H9 (cell line): ENCODE results near the gene LDLRAD4. TPM values are rescaled to one million over a fixed set of nuclear protein-coding genes. Genes with fewer than 3 reads are reported as not detected.

ENCODE experiments used
- DNase-seq: peaks from one replicate; pipeline ENCODE4 v3.0.0-alpha.2; 2017
- H2AFZ ChIP-seq: one replicate; pipeline ENCODE4 v1.6.1; 2013; ENCODE audit warnings: mild to moderate bottlenecking, low read length, control low read depth, moderate library complexity
- H2AK5ac ChIP-seq: 2 replicates; pipeline ENCODE4 v1.6.1; 2013; ENCODE audit warnings: low read length, control low read depth, mixed read lengths; ENCODE audit not compliant: insufficient read length
- H2BK120ac ChIP-seq: one replicate; pipeline ENCODE4 v1.6.1; 2013; ENCODE audit warnings: low read depth, mild to moderate bottlenecking, low read length, control low read depth, inconsistent platforms; ENCODE audit not compliant: poor library complexity, severe bottlenecking
- H2BK12ac ChIP-seq: 2 replicates; pipeline ENCODE4 v1.6.1; 2013; ENCODE audit warnings: low read length, control low read depth, mixed read lengths, low read depth; ENCODE audit not compliant: insufficient read length
- H2BK15ac ChIP-seq: 2 replicates; pipeline ENCODE4 v1.6.1; 2013; ENCODE audit warnings: low read depth, low read length, control low read depth
- H2BK20ac ChIP-seq: one replicate; pipeline ENCODE4 v1.6.1; 2013; ENCODE audit warnings: low read depth, mild to moderate bottlenecking, low read length, control low read depth, inconsistent platforms; ENCODE audit not compliant: poor library complexity, severe bottlenecking
- H2BK5ac ChIP-seq: 2 replicates; pipeline ENCODE4 v1.6.1; 2013; ENCODE audit warnings: low read length, control low read depth, mixed read lengths; ENCODE audit not compliant: insufficient read length
- H3K14ac ChIP-seq: 2 replicates; pipeline ENCODE4 v1.6.1; 2013; ENCODE audit warnings: low read length, control low read depth; ENCODE audit not compliant: insufficient read depth
- H3K18ac ChIP-seq: 2 replicates; pipeline ENCODE4 v1.6.1; 2013; ENCODE audit warnings: low read depth, mild to moderate bottlenecking, mixed read lengths, low read length, control low read depth; ENCODE audit not compliant: insufficient read length
- H3K23ac ChIP-seq: 2 replicates; pipeline ENCODE4 v1.6.1; 2013; ENCODE audit warnings: low read length, control low read depth, mixed read lengths, low read depth; ENCODE audit not compliant: insufficient read length
- H3K23me2 ChIP-seq: 2 replicates; pipeline ENCODE4 v1.6.1; 2013; ENCODE audit warnings: low read depth, mild to moderate bottlenecking, mixed read lengths, low read length, control low read depth; ENCODE audit not compliant: insufficient read length, poor library complexity, severe bottlenecking
- H3K27ac ChIP-seq: 2 replicates; pipeline ENCODE4 v1.5.1; 2013; ENCODE audit warnings: low read length, control low read depth, mixed read lengths, low read depth; ENCODE audit not compliant: insufficient read length
- H3K27me3 ChIP-seq: 2 replicates; pipeline ENCODE4 v1.6.1; 2013; ENCODE audit warnings: low read length, control low read depth, inconsistent platforms; ENCODE audit not compliant: insufficient read depth
- H3K4ac ChIP-seq: 2 replicates; pipeline ENCODE4 v1.6.1; 2013; ENCODE audit warnings: low read depth, mild to moderate bottlenecking, control low read depth, inconsistent platforms, low read length, moderate library complexity
- H3K4me1 ChIP-seq: 2 replicates; pipeline ENCODE4 v1.6.1; 2013; ENCODE audit warnings: low read length, control low read depth, inconsistent platforms; ENCODE audit not compliant: insufficient read depth
- H3K4me2 ChIP-seq: 2 replicates; pipeline ENCODE4 v1.6.1; 2013; ENCODE audit warnings: low read length, control low read depth, mixed read lengths; ENCODE audit not compliant: insufficient read length, insufficient read depth
- H3K56ac ChIP-seq: 2 replicates; pipeline ENCODE4 v1.6.1; 2013; ENCODE audit warnings: low read depth, mild to moderate bottlenecking, mixed read lengths, low read length, control low read depth; ENCODE audit not compliant: insufficient read length
- H3K79me1 ChIP-seq: 2 replicates; pipeline ENCODE4 v1.6.1; 2013; ENCODE audit warnings: low read depth, mild to moderate bottlenecking, moderate library complexity, low read length, control low read depth, inconsistent platforms; ENCODE audit not compliant: insufficient read depth, poor library complexity, severe bottlenecking
- H3K79me2 ChIP-seq: 2 replicates; pipeline ENCODE4 v1.6.1; 2013; ENCODE audit warnings: low read length, control low read depth, inconsistent platforms; ENCODE audit not compliant: insufficient read depth
- H3K9ac ChIP-seq: 2 replicates; pipeline ENCODE4 v1.6.1; 2013; ENCODE audit warnings: low read length, control low read depth, mixed read lengths; ENCODE audit not compliant: insufficient read length; ENCODE audit errors: extremely low read depth
- H3K9me3 ChIP-seq: one replicate; pipeline ENCODE4 v1.6.1; 2013; ENCODE audit warnings: low read depth, low read length, inconsistent platforms; ENCODE audit not compliant: control insufficient read depth
- H3T11ph ChIP-seq: one replicate; pipeline ENCODE4 v1.6.1; 2013; ENCODE audit warnings: mild to moderate bottlenecking, low read length, control low read depth, inconsistent platforms
- H4K20me1 ChIP-seq: one replicate; pipeline ENCODE4 v1.6.1; 2013; ENCODE audit not compliant: control insufficient read depth, insufficient read length, insufficient read depth
- H4K5ac ChIP-seq: 2 replicates; pipeline ENCODE4 v1.6.1; 2013; ENCODE audit warnings: low read depth, mild to moderate bottlenecking, mixed read lengths, low read length, control low read depth; ENCODE audit not compliant: insufficient read length
- H4K8ac ChIP-seq: replicated peaks from 2 replicates; pipeline ENCODE4 v1.6.1; 2013; ENCODE audit warnings: low read length, control low read depth, mixed read lengths, low read depth; ENCODE audit not compliant: insufficient read length
- H4K91ac ChIP-seq: 2 replicates; pipeline ENCODE4 v1.6.1; 2013; ENCODE audit warnings: low read depth, mild to moderate bottlenecking, moderate library complexity, mixed read lengths, low read length, control low read depth; ENCODE audit not compliant: insufficient read length
- H3K27ac Mint-ChIP-seq, 3 experiments: 2 replicates in 2 of 3; 3 replicates in 1 of 3; pipeline ENCODE4 v1.8.0; 2020 to 2021; ENCODE audit warnings: mixed read lengths in 3 of 3, mild to moderate bottlenecking in 1 of 3, moderate library complexity in 1 of 3
- H3K27me3 Mint-ChIP-seq: 2 replicates; pipeline ENCODE4 v1.8.0; 2021; ENCODE audit warnings: low read depth, mild to moderate bottlenecking, moderate library complexity, mixed read lengths
- H3K36me3 Mint-ChIP-seq, 3 experiments: 2 replicates in 2 of 3; 3 replicates in 1 of 3; pipeline ENCODE4 v1.8.0; 2020 to 2021; ENCODE audit warnings: low read depth in 3 of 3, mixed read lengths in 3 of 3; ENCODE audit not compliant: insufficient read depth in 1 of 3
- H3K4me1 Mint-ChIP-seq, 2 experiments: 2 replicates each; pipeline ENCODE4 v1.8.0; 2020; ENCODE audit warnings: mixed read lengths in 2 of 2
- H3K4me3 Mint-ChIP-seq, 2 experiments: 2 replicates in 1 of 2; 3 replicates in 1 of 2; pipeline ENCODE4 v1.8.0; 2020 to 2021; ENCODE audit warnings: mild to moderate bottlenecking in 2 of 2, mixed read lengths in 2 of 2, moderate library complexity in 1 of 2
- H3K9me3 Mint-ChIP-seq, 2 experiments: 2 replicates in 1 of 2; 3 replicates in 1 of 2; pipeline ENCODE4 v1.8.0; 2020; ENCODE audit warnings: mild to moderate bottlenecking in 2 of 2, mixed read lengths in 2 of 2, moderate library complexity in 1 of 2
- WGBS: extraction: QIAGEN DNeasy Blood & Tissue Kit; methylation state at CpG from one replicate; pipeline ENCODE4 v1.1.7; 2013; ENCODE audit warnings: missing lambda C conversion rate, low lambda C conversion rate, mixed read lengths; ENCODE audit not compliant: insufficient read length; ENCODE audit errors: extremely low coverage; 5-methylcytosine and 5-hydroxymethylcytosine counted together
- total RNA-seq: library from RNA; stranded (reverse); gene quantifications from 2 replicates; pipeline ENCODE4 v1.2.1, GENCODE V29; 2021
- TF ChIP-seq, protein P1 (sequence below): fragments of 200-600 bp; sonication (generic); conservative IDR thresholded peaks from 3 replicates; pipeline ENCODE4 v1.8.0; 2021; ENCODE audit warnings: antibody characterized with exemption, mild to moderate bottlenecking

Gene LDLRAD4
- total RNA-seq, 1 experiment from 2014 or later, result 3.9 TPM

DNA sequence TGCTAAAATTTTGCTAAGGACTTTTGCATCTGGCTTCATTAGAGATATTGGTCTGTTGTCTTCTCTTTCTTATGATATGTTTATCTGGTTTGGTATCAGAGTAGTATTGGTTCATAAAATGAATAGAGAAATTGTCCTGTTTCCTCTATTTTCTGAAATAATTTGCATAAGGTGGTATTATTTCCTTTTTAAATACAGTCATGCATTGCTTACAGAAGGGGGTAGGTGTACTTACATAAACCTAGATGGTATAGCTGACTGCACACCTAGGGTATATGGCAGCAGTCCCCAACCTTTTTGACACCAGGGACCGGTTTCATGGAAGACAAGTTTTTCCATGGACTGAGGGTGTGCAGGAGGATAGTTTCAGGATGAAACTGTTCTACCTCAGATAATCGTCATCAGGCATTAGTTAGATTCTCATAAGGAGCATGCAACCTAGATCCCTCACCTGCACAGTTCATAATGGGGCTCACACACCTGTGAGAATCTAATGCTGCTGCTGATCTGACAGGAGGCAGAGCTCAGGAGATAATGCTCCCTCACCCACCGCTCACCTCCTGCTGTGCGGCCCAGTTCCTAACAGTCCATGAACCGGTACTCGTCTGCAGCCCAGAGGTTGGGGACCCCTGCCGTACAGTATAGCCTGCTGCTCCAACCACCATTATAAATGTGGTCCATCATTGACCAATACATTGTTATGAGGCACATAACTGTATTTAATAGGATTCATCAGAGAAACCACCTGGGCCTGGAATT, 318.6 kb downstream of the LDLRAD4 start:
- no peak overlapping the region for H2BK5ac ChIP-seq
- H2BK20ac ChIP-seq, result no peak overlapping the region
- TF ChIP-seq, protein P1, sequence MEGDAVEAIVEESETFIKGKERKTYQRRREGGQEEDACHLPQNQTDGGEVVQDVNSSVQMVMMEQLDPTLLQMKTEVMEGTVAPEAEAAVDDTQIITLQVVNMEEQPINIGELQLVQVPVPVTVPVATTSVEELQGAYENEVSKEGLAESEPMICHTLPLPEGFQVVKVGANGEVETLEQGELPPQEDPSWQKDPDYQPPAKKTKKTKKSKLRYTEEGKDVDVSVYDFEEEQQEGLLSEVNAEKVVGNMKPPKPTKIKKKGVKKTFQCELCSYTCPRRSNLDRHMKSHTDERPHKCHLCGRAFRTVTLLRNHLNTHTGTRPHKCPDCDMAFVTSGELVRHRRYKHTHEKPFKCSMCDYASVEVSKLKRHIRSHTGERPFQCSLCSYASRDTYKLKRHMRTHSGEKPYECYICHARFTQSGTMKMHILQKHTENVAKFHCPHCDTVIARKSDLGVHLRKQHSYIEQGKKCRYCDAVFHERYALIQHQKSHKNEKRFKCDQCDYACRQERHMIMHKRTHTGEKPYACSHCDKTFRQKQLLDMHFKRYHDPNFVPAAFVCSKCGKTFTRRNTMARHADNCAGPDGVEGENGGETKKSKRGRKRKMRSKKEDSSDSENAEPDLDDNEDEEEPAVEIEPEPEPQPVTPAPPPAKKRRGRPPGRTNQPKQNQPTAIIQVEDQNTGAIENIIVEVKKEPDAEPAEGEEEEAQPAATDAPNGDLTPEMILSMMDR, result no peak
- no peak for DNase-seq
- no peaks in the 10 kb centered on the region for H3K27me3 ChIP-seq
- WGBS, result no CpG with 5 or more reads among the region's 7 CpGs
- H3K9ac ChIP-seq, result no peak overlapping the region
- Mint-ChIP-seq H3K27ac (no peak overlapping the region), H3K27me3 (no peaks in the 10 kb centered on the region), H3K4me1 (peaks cover 7 to 26% of the 10 kb centered on the region in 2 experiments), H3K36me3 (no peaks in the 10 kb centered on the region), H3K9me3 (no peaks in the 10 kb centered on the region), H3K4me3 (no peak overlapping the region)
- H3K27ac ChIP-seq, result no peak overlapping the region
- H3K4me1 ChIP-seq, result no peaks in the 10 kb centered on the region; the same call in 1 of the 2 replicates
- H3K14ac ChIP-seq, result no peak overlapping the region
- H2AK5ac ChIP-seq, result no peak overlapping the region
- H4K5ac ChIP-seq, result no peak overlapping the region
- H3K23ac ChIP-seq, result no peak overlapping the region
- no peak overlapping the region for H4K91ac ChIP-seq
- no peaks in the 10 kb centered on the region for H3K23me2 ChIP-seq
- no peaks in the 10 kb centered on the region for H3K79me2 ChIP-seq
- no peaks in the 10 kb centered on the region for H3K9me3 ChIP-seq
- no peak overlapping the region for H3K4me2 ChIP-seq
- H3K4ac ChIP-seq, result no peak overlapping the region
- H4K8ac ChIP-seq, result no peak overlapping the region
- H2AFZ ChIP-seq, result no peak overlapping the region
- H3K18ac ChIP-seq, result no peak overlapping the region
- no peak overlapping the region for H2BK15ac ChIP-seq
- no peaks in the 10 kb centered on the region for H3K79me1 ChIP-seq
- no peak overlapping the region for H3T11ph ChIP-seq
- no peak overlapping the region for H2BK12ac ChIP-seq
- H3K56ac ChIP-seq, result no peak overlapping the region
- H4K20me1 ChIP-seq, result no peaks in the 10 kb centered on the region
- H2BK120ac ChIP-seq, result no peak overlapping the region
